ENCODE results near the gene ARRB2.

DNA sequence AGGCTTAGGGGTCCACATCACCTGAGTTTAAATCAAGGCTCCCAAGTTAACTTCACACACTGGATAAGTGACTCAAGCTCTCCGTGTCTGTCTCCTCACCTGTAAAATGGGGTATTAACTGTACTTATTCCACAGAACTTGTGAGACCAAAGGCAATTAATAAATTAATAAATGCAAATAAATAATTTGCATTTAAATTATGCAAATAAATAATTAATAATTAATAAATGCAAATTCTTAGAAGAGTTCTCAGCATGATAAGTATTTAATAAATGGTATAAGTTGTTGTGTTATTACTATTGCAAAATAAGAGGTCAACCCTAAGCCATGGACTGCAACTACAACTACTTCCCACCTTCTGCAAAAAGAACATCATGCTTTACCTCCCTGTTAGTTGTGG is 43.0 kb downstream of the ARRB2 start:
- TF ChIP-seq, protein P1, sequence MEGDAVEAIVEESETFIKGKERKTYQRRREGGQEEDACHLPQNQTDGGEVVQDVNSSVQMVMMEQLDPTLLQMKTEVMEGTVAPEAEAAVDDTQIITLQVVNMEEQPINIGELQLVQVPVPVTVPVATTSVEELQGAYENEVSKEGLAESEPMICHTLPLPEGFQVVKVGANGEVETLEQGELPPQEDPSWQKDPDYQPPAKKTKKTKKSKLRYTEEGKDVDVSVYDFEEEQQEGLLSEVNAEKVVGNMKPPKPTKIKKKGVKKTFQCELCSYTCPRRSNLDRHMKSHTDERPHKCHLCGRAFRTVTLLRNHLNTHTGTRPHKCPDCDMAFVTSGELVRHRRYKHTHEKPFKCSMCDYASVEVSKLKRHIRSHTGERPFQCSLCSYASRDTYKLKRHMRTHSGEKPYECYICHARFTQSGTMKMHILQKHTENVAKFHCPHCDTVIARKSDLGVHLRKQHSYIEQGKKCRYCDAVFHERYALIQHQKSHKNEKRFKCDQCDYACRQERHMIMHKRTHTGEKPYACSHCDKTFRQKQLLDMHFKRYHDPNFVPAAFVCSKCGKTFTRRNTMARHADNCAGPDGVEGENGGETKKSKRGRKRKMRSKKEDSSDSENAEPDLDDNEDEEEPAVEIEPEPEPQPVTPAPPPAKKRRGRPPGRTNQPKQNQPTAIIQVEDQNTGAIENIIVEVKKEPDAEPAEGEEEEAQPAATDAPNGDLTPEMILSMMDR (IDR thresholded peaks at IDR 0.05; ENCODE audit: insufficient read depth, low read length, poor library complexity, severe bottlenecking) = no peak
- no peak for TF ChIP-seq EZH2phosphoT487 (conservative IDR thresholded peaks at IDR 0.05; ENCODE audit: low read length)
